Measurements from ENCODE around the gene TEKTIP1. TPM values are rescaled to one million over a fixed set of nuclear protein-coding genes. Genes with fewer than 3 reads are reported as not detected.

TEKTIP1 gene
- total RNA-seq, 1 donor from 2014 or later = not detected

GRCh38 chr19:3538258-3538929, 580 bp upstream of the TEKTIP1 start:
- DNase-seq = no peak

- DNase-seq = no peak
Observed at GRCh38 chr19:3539756-3540118, 763 bp downstream of the TEKTIP1 start.

- peak; percentile 43 for DNase-seq
Observed at GRCh38 chr19:3543150-3544057, 4.4 kb downstream of the TEKTIP1 start.

- DNase-seq = no peak
Observed at GRCh38 chr19:3544058-3544376, 5.0 kb downstream of the TEKTIP1 start.

- peak; percentile 64 for DNase-seq
Observed at GRCh38 chr19:3544742-3545668, 6.0 kb downstream of the TEKTIP1 start.

- DNase-seq = no peak
Observed at GRCh38 chr19:3545669-3546034, 6.7 kb downstream of the TEKTIP1 start.

- no peak for DNase-seq
Observed at GRCh38 chr19:3546119-3546518, 7.1 kb downstream of the TEKTIP1 start.

GRCh38 chr19:3547301-3547731, 8.3 kb downstream of the TEKTIP1 start:
- DNase-seq = no peak

- no peak for DNase-seq
Observed at GRCh38 chr19:3547767-3548282, 8.9 kb downstream of the TEKTIP1 start.

GRCh38 chr19:3548606-3549005, 9.6 kb downstream of the TEKTIP1 start:
- no peak for DNase-seq

GRCh38 chr19:3549816-3550215, 10.8 kb downstream of the TEKTIP1 start:
- DNase-seq = no peak

- no peak for DNase-seq
Observed at GRCh38 chr19:3550947-3551791, 12.2 kb downstream of the TEKTIP1 start.

- no peak for DNase-seq
Observed at GRCh38 chr19:3551792-3552095, 12.8 kb downstream of the TEKTIP1 start.

- DNase-seq = no peak
Observed at GRCh38 chr19:3554254-3555083, 15.5 kb downstream of the TEKTIP1 start.

GRCh38 chr19:3555653-3556422, 16.9 kb downstream of the TEKTIP1 start:
- no peak for DNase-seq

GRCh38 chr19:3556423-3556977, 17.5 kb downstream of the TEKTIP1 start:
- DNase-seq = no peak

GRCh38 chr19:3556978-3557460, 18.0 kb downstream of the TEKTIP1 start:
- DNase-seq = no peak

GRCh38 chr19:3557461-3558248, 18.7 kb downstream of the TEKTIP1 start, which contains the start of gene MFSD12:
MFSD12 (minus strand) TSS chr19:3557586; CDS start chr19:3557403, 183 bp downstream.
- peak; percentile 92 for DNase-seq

Data from occipital lobe (tissue), 2 donors.